ENCODE measurements around the gene CACHD1. TPM values are rescaled to one million over a fixed set of nuclear protein-coding genes. Genes with fewer than 3 reads are reported as not detected.

The CACHD1 gene
- total RNA-seq, 5 donors from 2014 or later (not counting 1 experiment from before 2014, with no cell fraction given): 0.49 to 7.3 (median 2.2) TPM

GRCh38 chr1:64527165-64527564, 57.2 kb downstream of the CACHD1 start:
- CTCF ChIA-PET: no interaction called here
- Histone ChIP-seq H3K9me3 (no peaks in the 10 kb centered on the region), H3K4me3 (ENCODE audit: control insufficient read depth in 1 of 2, extremely low read depth in 1 of 2, low read length in 1 of 2) (no peak overlapping the region), H3K27me3 (replicated peaks in 1 of 2; ENCODE audit: control insufficient read depth in 2 of 2, extremely low read depth in 1 of 2, insufficient read depth in 2 of 2, low read length in 1 of 2) (no peaks in the 10 kb centered on the region), H3K27ac (ENCODE audit: low read length) (no peak overlapping the region), H3K36me3 (ENCODE audit: control insufficient read depth in 2 of 2, extremely low read depth in 1 of 2, insufficient read depth in 1 of 2, low read length in 1 of 2) (no peaks in the 10 kb centered on the region), H3K4me1 (ENCODE audit: control insufficient read depth in 1 of 2, extremely low read depth in 1 of 2, insufficient read depth in 2 of 2, low read length in 2 of 2) (peaks cover 3 to 4% of the 10 kb centered on the region in 2 experiments)
- peak in 5 of 35 experiments; percentile 0 to 41 (median 4) for DNase-seq
- peak; percentile 48 to 88 (median 77) for ATAC-seq (replicated peaks in 1 of 4)
- 94% methylated on average over 2 of the region's 10 CpGs for WGBS (ENCODE audit: insufficient coverage)
- H3K36me3 Mint-ChIP-seq: no peaks in the 10 kb centered on the region
- peak overlapping the region in 1 of 3 donors; percentile 51 for H3K4me3 Mint-ChIP-seq
- peak overlapping the region in 1 of 2 donors; percentile 9 for H3K27ac Mint-ChIP-seq
- peaks cover 0 to 3% of the 10 kb centered on the region in 2 donors for H3K27me3 Mint-ChIP-seq
- H3K9me3 Mint-ChIP-seq: peaks cover 0 to 2% (median 0%) of the 10 kb centered on the region in 3 donors
- peaks cover 3 to 27% (median 13%) of the 10 kb centered on the region in 3 donors for H3K4me1 Mint-ChIP-seq
- POLR2A ChIA-PET: no interaction called here

GRCh38 chr1:64527786-64528185, 57.9 kb downstream of the CACHD1 start:
- no peak for DNase-seq
- Mint-ChIP-seq H3K4me1 (peaks cover 3 to 33% (median 18%) of the 10 kb centered on the region in 3 donors), H3K27ac (no peak overlapping the region), H3K9me3 (peaks cover 0 to 8% (median 0%) of the 10 kb centered on the region in 3 donors), H3K36me3 (no peaks in the 10 kb centered on the region), H3K27me3 (peaks cover 0 to 3% of the 10 kb centered on the region in 2 donors), H3K4me3 (no peak overlapping the region)
- ChIA-PET POLR2A (no interaction called here), CTCF (no interaction called here)
- Histone ChIP-seq H3K4me1 (ENCODE audit: control insufficient read depth in 1 of 2, extremely low read depth in 1 of 2, insufficient read depth in 2 of 2, low read length in 2 of 2) (peaks cover 3 to 4% of the 10 kb centered on the region in 2 experiments), H3K27me3 (replicated peaks in 1 of 2; ENCODE audit: control insufficient read depth in 2 of 2, extremely low read depth in 1 of 2, insufficient read depth in 2 of 2, low read length in 1 of 2) (no peaks in the 10 kb centered on the region), H3K27ac (ENCODE audit: low read length) (no peak overlapping the region), H3K9me3 (no peaks in the 10 kb centered on the region), H3K36me3 (ENCODE audit: control insufficient read depth in 2 of 2, extremely low read depth in 1 of 2, insufficient read depth in 1 of 2, low read length in 1 of 2) (no peaks in the 10 kb centered on the region), H3K4me3 (ENCODE audit: control insufficient read depth in 1 of 2, extremely low read depth in 1 of 2, low read length in 1 of 2) (no peak overlapping the region)
- ATAC-seq (replicated peaks in 1 of 4): no peak

GRCh38 chr1:64530969-64531692, 61.2 kb downstream of the CACHD1 start:
- Mint-ChIP-seq H3K4me1 (peaks cover 3 to 35% (median 16%) of the 10 kb centered on the region in 3 donors), H3K27ac (no peak overlapping the region), H3K27me3 (peaks cover 0 to 3% of the 10 kb centered on the region in 2 donors), H3K4me3 (no peak overlapping the region), H3K36me3 (no peaks in the 10 kb centered on the region), H3K9me3 (peaks cover 0 to 9% (median 0%) of the 10 kb centered on the region in 3 donors)
- Histone ChIP-seq H3K4me3 (ENCODE audit: control insufficient read depth in 1 of 2, extremely low read depth in 1 of 2, low read length in 1 of 2) (no peak overlapping the region), H3K27ac (ENCODE audit: low read length) (no peak overlapping the region), H3K4me1 (ENCODE audit: control insufficient read depth in 1 of 2, extremely low read depth in 1 of 2, insufficient read depth in 2 of 2, low read length in 2 of 2) (peaks cover 3 to 4% of the 10 kb centered on the region in 2 experiments), H3K27me3 (replicated peaks in 1 of 2; ENCODE audit: control insufficient read depth in 2 of 2, extremely low read depth in 1 of 2, insufficient read depth in 2 of 2, low read length in 1 of 2) (peaks cover 0 to 3% of the 10 kb centered on the region in 2 experiments), H3K36me3 (ENCODE audit: control insufficient read depth in 2 of 2, extremely low read depth in 1 of 2, insufficient read depth in 1 of 2, low read length in 1 of 2) (no peaks in the 10 kb centered on the region), H3K9me3 (no peaks in the 10 kb centered on the region)
- ChIA-PET CTCF (no interaction called here), POLR2A (interaction anchor here in 1 of 2 donors (0.7 kb wide), 2 partner anchors 37 to 477 kb away, joined by 4 read pairs; no protein-coding TSS in a partner anchor)
- DNase-seq: no peak
- no peak for ATAC-seq (replicated peaks in 1 of 4)

DNA sequence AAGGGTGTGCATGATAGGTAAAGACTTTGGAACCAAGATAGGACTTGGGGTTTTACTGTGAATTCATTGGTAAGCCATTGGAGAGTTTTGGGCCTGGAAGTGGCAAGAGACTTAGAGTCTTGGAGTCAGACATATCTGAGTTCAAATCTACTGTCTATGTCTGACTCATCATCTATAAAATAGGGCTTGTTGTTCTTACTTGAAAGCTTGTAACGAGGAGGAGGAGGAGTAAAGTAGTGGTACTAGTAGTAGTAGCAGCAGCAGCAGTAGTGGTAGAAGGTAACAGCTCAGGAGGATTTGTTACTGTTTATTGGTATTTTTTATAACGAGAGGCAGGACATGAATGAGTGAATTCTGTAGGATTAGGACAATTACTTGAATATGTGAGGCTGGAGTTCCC, 62.7 kb downstream of the CACHD1 start:
- Histone ChIP-seq H3K4me1 (ENCODE audit: control insufficient read depth in 1 of 2, extremely low read depth in 1 of 2, insufficient read depth in 2 of 2, low read length in 2 of 2) (peaks cover 6 to 11% of the 10 kb centered on the region in 2 experiments), H3K27me3 (replicated peaks in 1 of 2; ENCODE audit: control insufficient read depth in 2 of 2, extremely low read depth in 1 of 2, insufficient read depth in 2 of 2, low read length in 1 of 2) (peaks cover 0 to 3% of the 10 kb centered on the region in 2 experiments), H3K4me3 (ENCODE audit: control insufficient read depth in 1 of 2, extremely low read depth in 1 of 2, low read length in 1 of 2) (no peak overlapping the region), H3K36me3 (ENCODE audit: control insufficient read depth in 2 of 2, extremely low read depth in 1 of 2, insufficient read depth in 1 of 2, low read length in 1 of 2) (no peaks in the 10 kb centered on the region), H3K27ac (ENCODE audit: low read length) (no peak overlapping the region), H3K9me3 (no peaks in the 10 kb centered on the region)
- ChIA-PET CTCF (no interaction called here), POLR2A (no interaction called here)
- DNase-seq (no peak), ATAC-seq (replicated peaks in 1 of 4) (peak in 2 of 4 experiments; percentile 38 to 42)
- H3K4me1 Mint-ChIP-seq: peaks cover 0 to 23% (median 18%) of the 10 kb centered on the region in 3 donors
- 68% methylated on average over 2 of the region's 2 CpGs for WGBS (ENCODE audit: insufficient coverage)
- no peaks in the 10 kb centered on the region for H3K36me3 Mint-ChIP-seq
- no peaks in the 10 kb centered on the region for H3K27me3 Mint-ChIP-seq
- H3K27ac Mint-ChIP-seq: no peak overlapping the region
- H3K9me3 Mint-ChIP-seq: peaks cover 0 to 9% (median 0%) of the 10 kb centered on the region in 3 donors
- H3K4me3 Mint-ChIP-seq: peak overlapping the region in 1 of 3 donors; percentile 3

DNA sequence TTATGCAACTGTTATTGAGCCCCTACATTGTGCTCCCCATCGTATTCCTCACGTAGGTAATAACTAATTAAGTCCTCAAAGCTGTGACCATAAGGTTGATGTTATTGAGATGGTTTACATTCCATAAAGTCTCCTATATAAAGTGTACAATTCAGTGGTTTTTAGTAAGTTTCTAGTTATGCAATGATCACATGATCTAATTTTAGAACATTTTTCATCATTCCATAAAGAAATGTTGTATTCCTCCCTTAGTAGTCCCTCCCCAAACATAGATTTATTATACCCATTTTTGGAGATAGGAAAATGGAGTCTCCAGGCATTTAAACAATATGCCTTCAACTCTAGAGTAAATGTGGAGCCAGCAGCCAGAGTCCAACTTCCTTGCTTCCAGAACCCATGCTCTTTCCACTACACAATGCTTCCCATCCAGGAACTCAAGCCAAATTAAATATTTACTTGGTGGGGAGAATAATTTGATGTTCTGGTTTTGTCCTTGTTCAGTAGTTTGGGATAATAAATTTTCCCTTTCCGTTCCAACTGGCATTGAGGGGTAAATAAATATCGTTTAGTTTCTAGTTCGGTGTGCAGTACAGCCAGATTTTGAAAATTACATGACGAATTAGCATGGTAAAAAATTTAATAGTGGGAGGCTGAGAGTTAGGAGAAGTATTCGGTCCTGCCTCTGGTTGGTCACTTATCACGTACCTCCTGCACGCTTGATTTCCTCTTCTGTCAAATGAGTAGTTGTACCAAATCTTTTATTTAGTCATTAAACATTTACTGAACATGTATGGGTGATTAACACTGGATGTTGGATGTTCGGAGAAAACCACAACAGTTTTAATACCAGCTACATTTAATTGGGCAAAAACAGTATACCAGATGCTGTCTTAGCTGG, 66.3 kb downstream of the CACHD1 start:
- H3K4me1 Mint-ChIP-seq: peaks cover 25 to 49% (median 45%) of the 10 kb centered on the region in 3 donors

DNA sequence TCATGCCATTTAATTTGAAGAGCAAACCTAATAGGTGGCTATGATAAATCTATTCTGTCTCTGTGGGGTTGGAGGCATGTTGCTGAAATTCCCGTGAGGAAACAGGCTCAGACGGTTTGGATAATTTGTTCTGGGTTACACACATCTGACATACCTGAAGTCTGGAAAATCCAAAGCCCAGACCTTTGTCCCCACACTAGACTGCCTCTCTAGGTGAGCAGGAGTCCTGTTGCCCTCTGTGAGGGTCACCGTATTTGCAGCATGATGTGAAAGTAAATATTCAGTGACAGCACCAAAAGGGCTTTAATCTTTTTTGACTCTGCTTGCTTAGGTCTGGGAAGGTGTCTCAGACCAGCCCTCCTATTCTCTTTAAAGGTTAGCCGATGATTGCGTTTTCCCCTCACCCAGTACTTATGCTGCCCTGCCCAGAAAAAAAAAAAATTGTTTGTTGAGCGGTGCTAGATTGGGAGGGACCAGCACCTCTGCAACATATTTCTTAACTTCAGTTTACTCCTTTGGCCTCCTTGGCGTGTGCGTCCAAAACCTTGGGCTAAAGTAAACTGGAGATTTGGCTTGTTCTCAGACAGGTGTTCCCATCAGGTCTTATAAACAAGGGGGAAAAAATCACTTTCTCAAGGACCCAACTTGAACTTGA, 67.0 kb downstream of the CACHD1 start:
- no peaks in the 10 kb centered on the region for H3K36me3 Mint-ChIP-seq
- no peak overlapping the region for H3K4me3 Mint-ChIP-seq
- H3K36me3 ChIP-seq (ENCODE audit: control insufficient read depth in 2 of 2, extremely low read depth in 1 of 2, insufficient read depth in 1 of 2, low read length in 1 of 2): no peaks in the 10 kb centered on the region
- DNase-seq (no peak), ATAC-seq (replicated peaks in 1 of 4) (no peak)
- H3K27ac Mint-ChIP-seq: peak overlapping the region in 1 of 2 donors; percentile 80
- POLR2A ChIA-PET: no interaction called here
- H3K27ac ChIP-seq (ENCODE audit: low read length): no peak overlapping the region
- peaks cover 27 to 43% of the 10 kb centered on the region in 2 experiments for H3K4me1 ChIP-seq (ENCODE audit: control insufficient read depth in 1 of 2, extremely low read depth in 1 of 2, insufficient read depth in 2 of 2, low read length in 2 of 2)
- H3K4me3 ChIP-seq (ENCODE audit: control insufficient read depth in 1 of 2, extremely low read depth in 1 of 2, low read length in 1 of 2): no peak overlapping the region
- H3K27me3 ChIP-seq (replicated peaks in 1 of 2; ENCODE audit: control insufficient read depth in 2 of 2, extremely low read depth in 1 of 2, insufficient read depth in 2 of 2, low read length in 1 of 2): peaks cover 0 to 3% of the 10 kb centered on the region in 2 experiments
- H3K27me3 Mint-ChIP-seq: no peaks in the 10 kb centered on the region
- CTCF ChIA-PET: interaction anchor here in 1 of 2 donors (0.7 kb wide), 1 partner anchor 101 kb away, joined by 3 read pairs; no protein-coding TSS in a partner anchor
- H3K9me3 ChIP-seq: no peaks in the 10 kb centered on the region
- peaks cover 0 to 9% (median 0%) of the 10 kb centered on the region in 3 donors for H3K9me3 Mint-ChIP-seq
- WGBS (ENCODE audit: insufficient coverage): 100% methylated on average over 4 of the region's 8 CpGs
- H3K4me1 Mint-ChIP-seq: peaks cover 30 to 54% (median 44%) of the 10 kb centered on the region in 3 donors

More for the DNA sequence above, 66.3 kb downstream of the CACHD1 start:
- no peaks in the 10 kb centered on the region for H3K36me3 ChIP-seq (ENCODE audit: control insufficient read depth in 2 of 2, extremely low read depth in 1 of 2, insufficient read depth in 1 of 2, low read length in 1 of 2)
- H3K27me3 ChIP-seq (replicated peaks in 1 of 2; ENCODE audit: control insufficient read depth in 2 of 2, extremely low read depth in 1 of 2, insufficient read depth in 2 of 2, low read length in 1 of 2): peaks cover 0 to 3% of the 10 kb centered on the region in 2 experiments
- ChIA-PET CTCF (no interaction called here), POLR2A (no interaction called here)
- 86% methylated on average over 1 of the region's 10 CpGs for WGBS (ENCODE audit: insufficient coverage)
- H3K27ac Mint-ChIP-seq: no peak overlapping the region
- no peaks in the 10 kb centered on the region for H3K36me3 Mint-ChIP-seq
- no peaks in the 10 kb centered on the region for H3K27me3 Mint-ChIP-seq
- ATAC-seq (replicated peaks in 1 of 4): no peak
- no peak for DNase-seq
- H3K27ac ChIP-seq (ENCODE audit: low read length): no peak overlapping the region
- peaks cover 23 to 38% of the 10 kb centered on the region in 2 experiments for H3K4me1 ChIP-seq (ENCODE audit: control insufficient read depth in 1 of 2, extremely low read depth in 1 of 2, insufficient read depth in 2 of 2, low read length in 2 of 2)
- H3K9me3 ChIP-seq: no peaks in the 10 kb centered on the region
- no peak overlapping the region for H3K4me3 ChIP-seq (ENCODE audit: control insufficient read depth in 1 of 2, extremely low read depth in 1 of 2, low read length in 1 of 2)
- peaks cover 0 to 9% (median 0%) of the 10 kb centered on the region in 3 donors for H3K9me3 Mint-ChIP-seq
- no peak overlapping the region for H3K4me3 Mint-ChIP-seq
